HG02759 (cell line): ENCODE data around the gene ZNF385C.

Experiments used
- ATAC-seq: cut with Tn5 transposase; IDR thresholded peaks from one replicate; pipeline ENCODE4 v1.9.1; 2021; ENCODE audit warnings: mild to moderate bottlenecking, moderate library complexity; ENCODE audit not compliant: unreplicated experiment

The ZNF385C gene

GRCh38 chr17:42107597-42108576 lies 9.6 kb upstream of the ZNF385C start:
- peak; percentile 77 for ATAC-seq

DNA sequence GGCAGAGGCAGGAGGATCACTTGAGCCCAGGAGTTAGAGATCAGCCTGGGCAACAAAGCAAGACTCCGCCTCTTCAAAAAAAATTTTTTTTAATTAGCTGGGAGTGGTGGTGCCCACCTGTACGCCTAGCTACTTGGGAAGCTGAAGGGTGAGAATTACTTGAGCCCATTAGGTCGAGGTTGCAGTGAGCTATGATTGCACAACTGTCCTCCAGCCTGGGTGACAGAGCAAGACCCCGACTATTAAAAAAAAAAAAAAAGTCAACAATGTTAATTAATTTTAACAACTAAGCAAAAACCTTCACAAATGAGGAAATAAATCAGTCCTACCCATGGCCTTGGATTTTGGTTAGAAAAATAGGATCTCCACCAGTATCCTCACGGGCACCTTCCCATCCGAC lies 8.9 kb upstream of the ZNF385C start:
- no peak for ATAC-seq

- no peak for ATAC-seq
These were observed 7.7 kb upstream of the ZNF385C start for GRCh38 chr17:42106009-42106408.

GRCh38 chr17:42104264-42104663 lies 6.0 kb upstream of the ZNF385C start:
- no peak for ATAC-seq

DNA sequence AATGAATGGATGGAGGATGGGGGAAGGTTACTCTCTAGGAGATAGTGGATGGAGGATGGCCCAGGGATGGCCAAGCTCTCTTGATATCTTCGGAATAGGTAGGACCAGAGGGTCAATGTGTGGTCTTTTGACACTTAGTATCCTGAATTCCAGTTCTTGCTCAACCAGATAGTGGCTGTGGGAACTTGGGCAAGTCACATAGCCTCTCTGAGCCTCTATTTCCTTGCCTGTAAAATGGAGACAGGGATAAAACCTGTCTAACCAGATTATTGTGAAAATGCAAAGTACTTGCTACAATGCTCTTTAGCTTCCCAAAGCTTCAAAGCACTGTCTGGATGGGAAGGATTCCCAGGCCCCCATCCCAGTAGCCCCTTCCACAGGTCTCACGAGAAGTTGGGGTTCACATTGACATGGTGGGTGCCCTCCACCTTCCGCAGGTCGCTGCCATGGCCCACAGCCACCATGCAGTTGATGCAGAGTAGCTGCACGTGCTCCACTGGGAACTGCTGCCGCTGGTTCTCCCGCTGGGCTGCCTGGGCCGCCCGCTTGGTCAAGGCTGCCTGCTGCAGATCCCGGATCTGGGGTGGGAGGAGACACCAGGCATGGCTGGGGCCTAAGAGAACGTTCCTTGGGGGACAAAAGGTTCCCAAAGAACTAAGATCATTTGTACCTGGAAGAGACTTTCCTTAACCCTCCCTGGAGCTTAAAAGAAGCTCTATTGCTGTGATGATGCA lies 5.1 kb upstream of the ZNF385C start:
- no peak for ATAC-seq

DNA sequence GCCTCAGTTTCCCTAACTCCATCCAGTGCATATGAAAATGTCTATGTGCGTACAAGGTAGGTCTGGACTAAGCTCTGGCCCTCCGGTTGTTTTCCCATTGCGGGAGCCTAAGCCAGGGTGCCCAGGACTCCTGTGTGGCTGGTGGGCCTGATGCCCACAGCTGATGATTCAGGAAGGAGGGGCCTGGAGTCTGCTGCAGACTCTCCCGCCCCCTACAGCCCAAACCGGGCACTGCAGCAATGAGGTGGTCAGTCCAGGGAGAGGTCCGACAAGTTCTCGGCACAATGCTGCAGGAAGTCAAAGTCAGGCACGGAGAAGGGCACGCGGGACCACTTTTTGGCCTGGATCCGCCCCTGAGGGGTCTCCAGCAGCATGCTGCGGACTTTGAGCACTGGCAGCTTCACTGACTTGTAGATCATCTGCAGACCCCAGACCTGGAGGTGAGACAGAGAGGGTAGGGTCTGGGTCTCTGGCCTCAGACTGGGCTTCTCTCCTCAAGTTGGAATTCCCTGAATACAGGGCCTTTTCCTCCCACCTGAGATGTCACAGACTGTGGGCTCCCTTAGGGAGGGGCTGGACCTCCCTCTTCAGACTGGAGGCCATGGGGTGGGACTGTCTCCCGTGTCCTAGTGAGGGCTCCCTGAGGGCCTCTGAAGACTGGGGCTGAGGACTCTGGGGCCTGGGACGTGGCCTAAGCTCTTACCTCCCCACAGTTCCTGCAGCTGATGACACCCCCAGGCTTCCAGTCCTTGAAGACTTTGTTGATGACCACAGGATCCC lies 3.4 kb upstream of the ZNF385C start:
- no peak for ATAC-seq

- ATAC-seq: no peak
These were observed 592 bp upstream of the ZNF385C start for GRCh38 chr17:42098730-42099399.

GRCh38 chr17:42096360-42097111 lies 1.7 kb downstream of the ZNF385C start:
- ATAC-seq: no peak

GRCh38 chr17:42094375-42095069 lies 3.8 kb downstream of the ZNF385C start:
- no peak for ATAC-seq

DNA sequence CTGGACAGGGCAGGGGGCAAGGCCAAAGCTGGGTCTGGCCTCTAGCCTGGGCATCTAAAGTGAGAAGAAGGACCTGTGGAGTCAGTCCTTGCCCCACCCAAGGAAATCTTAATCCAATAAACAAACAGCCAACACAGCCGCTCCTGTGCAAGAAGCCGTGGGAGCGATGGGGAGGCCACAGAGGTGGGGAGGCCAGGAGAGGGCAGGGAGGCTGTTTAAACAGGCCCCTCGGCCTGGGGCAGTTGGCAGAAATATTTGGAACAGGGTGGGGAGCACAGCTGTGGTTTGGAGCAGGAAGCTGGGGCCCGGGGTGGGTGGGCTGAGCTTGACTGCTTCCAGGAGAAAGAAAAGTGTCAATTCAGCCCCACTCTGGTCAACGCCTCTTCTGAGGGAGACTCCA lies 5.3 kb downstream of the ZNF385C start:
- no peak for ATAC-seq

GRCh38 chr17:42090964-42091790 lies 7.1 kb downstream of the ZNF385C start:
- no peak for ATAC-seq

GRCh38 chr17:42088736-42089135 lies 9.5 kb downstream of the ZNF385C start:
- no peak for ATAC-seq

- no peak for ATAC-seq
These were observed 10.3 kb downstream of the ZNF385C start for GRCh38 chr17:42087736-42088705.

- ATAC-seq: no peak
These were observed 11.1 kb downstream of the ZNF385C start for GRCh38 chr17:42087042-42087701.

DNA sequence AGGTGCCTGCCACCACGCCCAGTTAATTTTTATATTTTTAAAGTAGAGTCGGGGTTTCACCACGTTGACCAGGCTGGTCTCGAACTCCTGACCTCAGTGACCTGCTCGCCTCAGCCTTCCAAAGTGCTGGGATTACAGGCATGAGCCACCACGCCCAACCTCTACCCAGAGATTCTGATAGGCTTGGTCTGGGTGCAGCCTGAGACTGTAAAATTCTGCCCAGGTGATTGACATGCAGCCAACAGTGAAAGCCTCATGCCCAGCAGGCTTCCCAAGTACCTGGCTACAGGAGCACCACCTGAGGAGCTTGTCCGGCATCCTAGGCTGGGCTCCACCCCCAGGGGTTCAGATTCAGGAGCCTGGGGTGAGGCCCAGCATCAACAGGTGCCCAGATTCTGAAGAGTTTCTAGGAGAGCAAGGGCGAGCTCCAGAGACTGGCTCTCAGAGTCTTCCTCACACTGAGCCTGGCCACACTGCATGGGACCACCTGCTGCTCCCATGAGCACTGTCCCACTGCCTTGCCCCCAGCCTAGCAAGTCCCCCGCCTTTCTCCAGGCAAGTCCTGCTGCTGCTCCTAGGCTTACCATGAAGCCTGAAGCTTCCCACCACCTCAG lies 16.6 kb downstream of the ZNF385C start:
- no peak for ATAC-seq

DNA sequence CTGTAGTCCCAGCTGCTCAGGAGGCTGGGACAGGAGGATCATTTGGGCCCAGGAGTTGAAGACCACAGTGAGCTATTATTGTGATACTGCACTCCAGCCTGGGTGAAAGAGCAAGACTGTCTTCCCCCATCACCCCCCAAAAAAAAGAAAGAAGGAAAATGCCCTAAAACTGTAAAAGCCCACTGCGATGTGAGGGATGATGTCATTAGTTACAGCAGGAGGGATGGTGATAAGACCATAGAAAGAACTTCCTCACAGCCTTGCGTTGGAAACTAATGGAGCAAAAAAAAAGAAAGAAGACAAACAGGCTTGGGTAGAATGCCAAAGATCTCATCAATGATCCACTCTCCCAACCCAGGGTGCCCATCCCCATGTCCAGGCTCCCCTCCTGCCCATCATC lies 18.7 kb downstream of the ZNF385C start:
- ATAC-seq: no peak
